Lung (tissue), 12 donors: ENCODE results near the gene HSF5. TPM values are rescaled to one million over a fixed set of nuclear protein-coding genes. Genes with fewer than 3 reads are reported as not detected.

ENCODE experiments used
- ATAC-seq: fragments of 200-7000 bp; cut with Tn5 transposase; one replicate; pipeline ENCODE4 v1.9.1; 2020; ENCODE audit warnings: moderate number of reproducible peaks; ENCODE audit not compliant: insufficient read depth, low FRiP score
- DNase-seq, 3 donors: peaks; one replicate each; pipeline ENCODE4 v3.0.0-alpha.2; 2013 to 2017
- H3K27ac ChIP-seq, 2 donors: one replicate each; pipeline ENCODE4 v1.5.1; 2013; ENCODE audit warnings: mild to moderate bottlenecking in 2 of 2, moderate library complexity in 2 of 2, control low read depth in 1 of 2, inconsistent platforms in 1 of 2, low read depth in 1 of 2, low read length in 1 of 2
- H3K27me3 ChIP-seq, 3 donors: one replicate each; pipeline ENCODE4 v1.5.1; 2013; ENCODE audit warnings: low read length in 2 of 3; ENCODE audit not compliant: control insufficient read depth in 3 of 3, insufficient read depth in 3 of 3
- H3K36me3 ChIP-seq, 4 donors: one replicate each; pipeline ENCODE4 v1.5.1; 2013; ENCODE audit warnings: low read length in 4 of 4, mild to moderate bottlenecking in 1 of 4, moderate library complexity in 1 of 4; ENCODE audit not compliant: control insufficient read depth in 4 of 4, insufficient read depth in 4 of 4
- H3K4me1 ChIP-seq, 5 donors: one replicate each; pipeline ENCODE4 v1.5.1; 2013; ENCODE audit warnings: low read length in 5 of 5, mild to moderate bottlenecking in 2 of 5, moderate library complexity in 1 of 5; ENCODE audit not compliant: control insufficient read depth in 5 of 5, insufficient read depth in 5 of 5
- H3K4me3 ChIP-seq: one replicate; pipeline ENCODE4 v1.5.1; 2013; ENCODE audit warnings: mild to moderate bottlenecking, control low read depth, moderate library complexity
- H3K9ac ChIP-seq, 2 donors: one replicate each; pipeline ENCODE4 v1.5.1; 2013; ENCODE audit warnings: low read length in 2 of 2, control low read depth in 1 of 2; ENCODE audit not compliant: insufficient read depth in 1 of 2
- H3K9me3 ChIP-seq, 4 donors: one replicate each; pipeline ENCODE4 v1.5.1; 2013; ENCODE audit warnings: low read length in 3 of 4, mild to moderate bottlenecking in 1 of 4, moderate library complexity in 1 of 4; ENCODE audit not compliant: control insufficient read depth in 4 of 4, insufficient read depth in 3 of 4
- WGBS, 2 donors: extraction: QIAGEN DNeasy Blood & Tissue Kit; methylation state at CpG; one replicate each; pipeline ENCODE4 v1.1.7; 2013; 5-methylcytosine and 5-hydroxymethylcytosine counted together
- polyA plus RNA-seq, 2 donors: library from polyadenylated mRNA; stranded (reverse); fragments of 200-250 nt; gene quantifications; one replicate each; pipeline ENCODE4 v1.2.1, GENCODE V29; 2013
- total RNA-seq, 2 donors: library from RNA; depleted of rRNA in 1 of 2; stranded (reverse); fragments of >200 nt in 1 of 2; gene quantifications; one replicate each; pipeline ENCODE4 v1.2.1, GENCODE V29; 2014 to 2021
- TF ChIP-seq, protein P1 (sequence below): IDR thresholded peaks from 2 replicates; pipeline ENCODE4 v1.5.1; 2012; ENCODE audit warnings: mild to moderate bottlenecking; ENCODE audit errors: control extremely low read depth, extremely low read depth
- donor health status: control.
- donor health status: control.
- donor health status: Bipolar disorder and iron deficiency.
- donor health status: healthy.
- donor health status: DM: yes; HTN: yes; CAD: no.

Gene HSF5
- total and polyA plus RNA-seq, 4 donors, result 0.02 to 0.17 (median 0.08) TPM

DNA sequence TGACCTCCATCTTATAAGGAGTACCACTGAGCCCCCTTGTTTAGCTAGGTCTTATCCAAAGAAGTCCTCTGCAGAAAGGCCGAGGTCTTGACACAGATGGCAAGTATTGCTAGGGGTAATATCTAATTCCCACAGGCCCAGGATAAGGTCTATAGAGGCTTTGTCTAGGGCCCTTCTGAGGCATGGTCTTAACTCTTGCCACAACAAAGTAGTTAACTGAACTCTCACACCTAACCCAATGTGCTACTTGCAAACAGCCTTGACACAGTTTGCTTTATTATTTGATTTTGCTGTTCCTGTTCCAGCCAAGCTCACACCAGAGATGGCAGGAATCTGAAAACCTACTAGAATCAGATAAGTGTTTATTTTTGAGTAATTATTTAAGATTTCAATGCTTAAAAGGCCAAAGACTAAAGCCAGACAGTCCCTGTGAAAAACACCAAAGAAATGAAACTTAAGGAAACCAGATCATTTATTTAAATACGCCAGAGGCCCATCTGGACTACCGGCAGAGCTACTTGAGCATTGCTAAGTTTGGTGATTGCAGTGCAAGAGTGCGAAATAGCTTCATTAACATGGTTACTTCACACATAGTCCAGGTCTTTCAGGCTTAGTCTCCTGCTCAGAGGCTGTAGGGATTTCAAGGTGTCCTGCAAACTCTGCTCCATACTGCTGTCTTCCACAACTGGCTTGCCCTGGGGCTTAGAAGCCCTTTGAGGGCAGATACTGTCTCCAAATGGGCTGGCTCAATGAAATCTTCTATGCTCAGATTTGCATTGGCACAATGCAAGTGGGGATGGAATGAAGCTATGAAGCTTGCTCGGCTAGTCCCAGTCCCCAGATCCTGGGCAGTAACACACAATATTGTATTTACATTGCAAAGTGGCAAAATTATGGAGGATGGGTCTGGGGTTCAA is 107.7 kb downstream of the HSF5 start:
- Histone ChIP-seq H3K4me3 (no peak overlapping the region), H3K4me1 (peaks cover 0 to 72% (median 27%) of the 10 kb centered on the region in 5 donors), H3K27ac (peak overlapping the region in 1 of 2 donors; percentile 64), H3K9ac (peak overlapping the region in 1 of 2 donors; percentile 8), H3K27me3 (no peaks in the 10 kb centered on the region), H3K9me3 (no peaks in the 10 kb centered on the region), H3K36me3 (peaks cover 0 to 3% (median 0%) of the 10 kb centered on the region in 4 donors)
- TF ChIP-seq, protein P1, sequence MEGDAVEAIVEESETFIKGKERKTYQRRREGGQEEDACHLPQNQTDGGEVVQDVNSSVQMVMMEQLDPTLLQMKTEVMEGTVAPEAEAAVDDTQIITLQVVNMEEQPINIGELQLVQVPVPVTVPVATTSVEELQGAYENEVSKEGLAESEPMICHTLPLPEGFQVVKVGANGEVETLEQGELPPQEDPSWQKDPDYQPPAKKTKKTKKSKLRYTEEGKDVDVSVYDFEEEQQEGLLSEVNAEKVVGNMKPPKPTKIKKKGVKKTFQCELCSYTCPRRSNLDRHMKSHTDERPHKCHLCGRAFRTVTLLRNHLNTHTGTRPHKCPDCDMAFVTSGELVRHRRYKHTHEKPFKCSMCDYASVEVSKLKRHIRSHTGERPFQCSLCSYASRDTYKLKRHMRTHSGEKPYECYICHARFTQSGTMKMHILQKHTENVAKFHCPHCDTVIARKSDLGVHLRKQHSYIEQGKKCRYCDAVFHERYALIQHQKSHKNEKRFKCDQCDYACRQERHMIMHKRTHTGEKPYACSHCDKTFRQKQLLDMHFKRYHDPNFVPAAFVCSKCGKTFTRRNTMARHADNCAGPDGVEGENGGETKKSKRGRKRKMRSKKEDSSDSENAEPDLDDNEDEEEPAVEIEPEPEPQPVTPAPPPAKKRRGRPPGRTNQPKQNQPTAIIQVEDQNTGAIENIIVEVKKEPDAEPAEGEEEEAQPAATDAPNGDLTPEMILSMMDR, result no peak
- 72 to 85% methylated on average over 5 of the region's 5 CpGs for WGBS, 2 donors
- DNase-seq (peak in 2 of 3 donors; percentile 34 to 46), ATAC-seq (no peak)

DNA sequence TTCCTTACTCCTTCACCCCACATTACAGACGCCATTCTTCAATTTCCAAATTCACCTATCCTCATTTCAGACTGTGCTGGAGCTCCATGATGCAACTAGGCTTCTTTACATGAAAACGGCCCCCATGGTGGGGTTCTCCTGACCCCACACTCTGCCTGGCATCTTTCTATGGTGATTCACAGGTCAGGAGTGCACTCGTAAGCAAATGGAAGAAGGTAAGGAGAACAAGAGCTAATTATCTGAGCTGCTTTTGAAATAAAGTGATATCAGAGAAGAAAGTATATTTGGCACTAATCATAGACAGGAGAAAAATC is 108.7 kb downstream of the HSF5 start:
- Histone ChIP-seq H3K36me3 (peaks cover 0 to 3% (median 0%) of the 10 kb centered on the region in 4 donors), H3K27me3 (no peaks in the 10 kb centered on the region), H3K4me1 (peaks cover 0 to 69% (median 27%) of the 10 kb centered on the region in 5 donors), H3K9me3 (no peaks in the 10 kb centered on the region), H3K27ac (no peak overlapping the region), H3K9ac (peak overlapping the region in 1 of 2 donors; percentile 38), H3K4me3 (no peak overlapping the region)
- ATAC-seq, result no peak
- TF ChIP-seq, protein P1, result no peak
- WGBS, 2 donors, result 64 to 77% methylated on average over 3 of the region's 3 CpGs
- no peak for DNase-seq

DNA sequence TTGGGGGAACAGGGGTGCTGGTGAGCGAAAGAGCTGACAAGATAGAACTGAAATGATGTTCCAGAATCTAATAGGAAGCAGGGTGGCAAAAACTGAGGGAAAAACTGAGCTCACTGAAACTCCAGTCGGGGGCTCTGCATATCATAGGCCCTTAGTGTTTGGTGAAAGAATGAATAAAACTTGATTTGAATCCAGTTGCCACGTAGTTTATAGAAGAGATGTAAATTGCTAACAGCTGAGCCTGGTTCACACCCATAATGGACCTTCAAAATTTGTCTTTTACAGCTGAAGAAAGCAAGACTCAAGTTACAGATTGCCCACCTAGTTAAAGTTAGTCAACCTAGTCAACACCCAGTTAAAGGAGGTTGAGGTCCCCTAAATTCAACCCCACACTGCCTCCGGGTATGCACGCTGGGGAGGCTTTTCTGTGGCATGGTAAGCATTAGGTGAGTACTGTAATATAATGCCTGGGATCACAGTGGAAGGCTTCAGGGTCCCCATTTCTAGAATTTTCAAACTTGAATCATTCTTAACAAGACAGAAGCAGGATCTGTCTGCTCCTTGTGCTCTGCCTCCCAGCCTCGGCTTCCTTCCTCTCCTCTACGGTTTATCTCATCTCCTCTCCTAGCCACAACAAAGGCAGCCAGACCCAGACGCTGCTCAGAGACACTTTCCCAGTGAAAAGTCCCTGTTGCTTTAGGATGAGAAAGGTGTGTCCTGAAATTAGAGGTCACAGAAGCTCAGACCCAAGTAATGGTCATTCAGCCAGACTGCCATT is 109.3 kb downstream of the HSF5 start:
- Histone ChIP-seq H3K27ac (no peak overlapping the region), H3K36me3 (peaks cover 0 to 3% (median 0%) of the 10 kb centered on the region in 4 donors), H3K4me1 (peaks cover 0 to 63% (median 27%) of the 10 kb centered on the region in 5 donors), H3K9ac (peak overlapping the region in 1 of 2 donors; percentile 38), H3K9me3 (no peaks in the 10 kb centered on the region), H3K4me3 (no peak overlapping the region), H3K27me3 (no peaks in the 10 kb centered on the region)
- 64 to 65% methylated on average over 8 of the region's 8 CpGs for WGBS, 2 donors
- ATAC-seq, result no peak
- no peak for DNase-seq
- TF ChIP-seq, protein P1, result no peak
